Neural cell (in vitro differentiated cells): ENCODE results near the gene HOXC11. TPM values are rescaled to one million over a fixed set of nuclear protein-coding genes. Genes with fewer than 3 reads are reported as not detected.

Source experiments
- H2AFZ ChIP-seq: fragments of 200-600, 300-800 bp; sonication (generic), shearing (Covaris generic); 2 replicates; pipeline ENCODE4 v1.6.0; 2014; ENCODE audit warnings: low read depth, mild to moderate bottlenecking, antibody characterized with exemption, low read length, moderate library complexity
- H3F3A ChIP-seq: fragments of 200-600 bp; shearing (Covaris generic); 2 replicates; pipeline ENCODE4 v1.6.1; 2016; ENCODE audit warnings: mild to moderate bottlenecking, moderate library complexity, mixed read lengths, antibody characterized with exemption, low read length; ENCODE audit not compliant: insufficient read depth, poor library complexity, severe bottlenecking
- H3K27ac ChIP-seq: fragments of 200-600, 300-800 bp; sonication (generic), shearing (Covaris generic); 2 replicates; pipeline ENCODE4 v1.5.1; 2014; ENCODE audit warnings: mild to moderate bottlenecking, low read length, moderate library complexity
- H3K27me3 ChIP-seq: fragments of 300-800, 200-600 bp; sonication (generic), shearing (Covaris generic); 2 replicates; pipeline ENCODE4 v1.6.0; 2014; ENCODE audit warnings: mild to moderate bottlenecking, low read depth, low read length, moderate library complexity; ENCODE audit not compliant: insufficient read depth
- H3K36me3 ChIP-seq: fragments of 300-800, 200-600 bp; sonication (generic), shearing (Covaris generic); 2 replicates; pipeline ENCODE4 v1.5.1; 2014; ENCODE audit warnings: mild to moderate bottlenecking, antibody characterized with exemption, low read length, moderate library complexity; ENCODE audit not compliant: insufficient read depth
- H3K4me2 ChIP-seq: fragments of 300-800, 200-600 bp; sonication (generic), shearing (Covaris generic); 2 replicates; pipeline ENCODE4 v1.6.0; 2014; ENCODE audit warnings: mild to moderate bottlenecking, low read length
- H3K4me3 ChIP-seq: fragments of 300-800, 200-600 bp; sonication (generic), shearing (Covaris generic); 2 replicates; pipeline ENCODE4 v1.5.1; 2014; ENCODE audit warnings: mild to moderate bottlenecking, low read length, moderate library complexity
- H3K79me2 ChIP-seq: fragments of 200-600 bp; shearing (Covaris generic); replicated peaks from 2 replicates; pipeline ENCODE4 v1.6.0; 2014; ENCODE audit warnings: mild to moderate bottlenecking, low read length, moderate library complexity; ENCODE audit not compliant: insufficient read depth
- H3K9ac ChIP-seq: fragments of 300-800, 200-600 bp; sonication (generic), shearing (Covaris generic); 2 replicates; pipeline ENCODE4 v1.6.1; 2016; ENCODE audit warnings: mild to moderate bottlenecking, low read length, mixed read lengths
- H3K9me2 ChIP-seq: fragments of 200-600 bp; shearing (Covaris generic); 2 replicates; pipeline ENCODE4 v1.6.1; 2016; ENCODE audit warnings: mild to moderate bottlenecking, low read length, mixed read lengths; ENCODE audit not compliant: insufficient read depth
- H3K9me3 ChIP-seq: fragments of 200-600, 300-800 bp; sonication (generic), shearing (Covaris generic); 2 replicates; pipeline ENCODE4 v1.6.1; 2016; ENCODE audit warnings: mild to moderate bottlenecking, mixed run types, low read length, moderate library complexity, mixed read lengths
- H4K20me1 ChIP-seq: fragments of 200-600 bp; shearing (Covaris generic); 2 replicates; pipeline ENCODE4 v1.6.1; 2016; ENCODE audit warnings: mild to moderate bottlenecking, mixed run types; ENCODE audit not compliant: insufficient read depth
- CTCF ChIP-seq: fragments of 450-650 bp; IDR thresholded peaks from 2 replicates; pipeline ENCODE4 v1.5.1; 2014; ENCODE audit warnings: antibody characterized with exemption, mild to moderate bottlenecking, moderate library complexity; ENCODE audit not compliant: poor library complexity, severe bottlenecking
- EP300 ChIP-seq: fragments of 450-650 bp; conservative IDR thresholded peaks from 2 replicates; pipeline ENCODE4 v1.6.1; 2014; ENCODE audit warnings: antibody characterized with exemption, mild to moderate bottlenecking, moderate library complexity; ENCODE audit not compliant: poor library complexity, severe bottlenecking
- EZH2 ChIP-seq: fragments of 200-600, 300-800 bp; shearing (Covaris generic), sonication (generic); IDR thresholded peaks from 2 replicates; pipeline ENCODE4 v1.6.1; 2014; ENCODE audit warnings: antibody characterized with exemption, low read length, borderline replicate concordance, mild to moderate bottlenecking; ENCODE audit not compliant: insufficient read depth, poor library complexity, severe bottlenecking
- MXI1 ChIP-seq: fragments of 450-650 bp; conservative IDR thresholded peaks from 2 replicates; pipeline ENCODE4 v1.6.1; 2014; ENCODE audit warnings: antibody characterized with exemption, mild to moderate bottlenecking; ENCODE audit not compliant: poor library complexity, severe bottlenecking
- POLR2AphosphoS5 ChIP-seq: IDR thresholded peaks from 2 replicates; pipeline ENCODE4 v1.6.1; 2012
- RAD21 ChIP-seq: fragments of 450-650 bp; conservative IDR thresholded peaks from 2 replicates; pipeline ENCODE4 v1.6.1; 2014; ENCODE audit warnings: antibody characterized with exemption, mild to moderate bottlenecking, moderate library complexity
- REST ChIP-seq: IDR thresholded peaks from 2 replicates; pipeline ENCODE4 v1.6.1; 2012; ENCODE audit warnings: borderline replicate concordance
- SMC3 ChIP-seq: fragments of 450-650 bp; conservative IDR thresholded peaks from 2 replicates; pipeline ENCODE4 v1.6.1; 2014; ENCODE audit warnings: antibody characterized with exemption, mild to moderate bottlenecking, moderate library complexity; ENCODE audit not compliant: poor library complexity
- TAF1 ChIP-seq: IDR thresholded peaks from 2 replicates; pipeline ENCODE4 v1.6.1; 2012; ENCODE audit warnings: low read depth
- polyA plus RNA-seq: library from polyadenylated mRNA; depleted of rRNA; stranded (reverse); fragments of >200 nt; gene quantifications from 2 replicates; pipeline ENCODE4 v1.2.3, GENCODE V29; 2014

HOXC11 gene
- polyA plus RNA-seq, 1 donor from 2014 or later: not detected

DNA sequence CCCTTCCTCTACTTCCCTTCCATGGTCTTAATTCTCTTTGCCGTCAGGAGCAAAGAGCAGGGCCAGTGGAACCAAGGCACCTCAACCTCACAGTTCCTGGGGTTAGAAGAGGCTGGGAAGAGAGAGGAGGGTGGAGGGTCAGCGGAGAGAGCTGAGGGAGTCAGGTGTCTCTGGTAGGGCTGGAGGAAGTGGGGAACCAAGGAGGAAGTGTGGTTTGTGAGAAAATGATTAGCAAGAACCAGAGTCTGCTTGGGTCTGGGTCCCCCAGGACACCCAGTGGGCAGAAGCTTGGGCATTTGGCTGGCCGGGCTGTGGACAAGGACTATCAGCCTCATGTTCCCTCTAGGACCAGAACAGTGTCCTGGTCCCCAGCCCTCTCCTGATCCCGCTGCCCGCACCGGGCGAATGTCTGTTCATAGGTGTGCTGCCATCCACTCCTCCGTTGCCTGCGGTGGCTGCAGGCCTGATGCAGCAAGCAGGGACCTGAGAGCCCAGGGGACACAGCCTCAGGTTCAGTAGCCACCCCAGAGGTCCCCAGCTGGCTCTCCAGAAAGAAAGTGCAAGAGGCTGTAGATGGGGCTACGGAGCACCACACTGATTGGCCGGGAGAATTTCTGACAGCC, 15.9 kb upstream of the HOXC11 start:
- peaks cover 100% of the 10 kb centered on the region for H3K27me3 ChIP-seq
- no peak overlapping the region for H2AFZ ChIP-seq
- H3K9me3 ChIP-seq: no peaks in the 10 kb centered on the region
- H3K27ac ChIP-seq: no peak overlapping the region
- no peaks in the 10 kb centered on the region for H3K36me3 ChIP-seq
- no peaks in the 10 kb centered on the region for H3F3A ChIP-seq
- H3K9me2 ChIP-seq: no peaks in the 10 kb centered on the region
- no peaks in the 10 kb centered on the region for H3K79me2 ChIP-seq
- H3K4me2 ChIP-seq: no peak overlapping the region
- H3K9ac ChIP-seq: no peak overlapping the region
- no peak overlapping the region for H3K4me3 ChIP-seq
- TF ChIP-seq RAD21 (no peak), EZH2 (no peak), TAF1 (no peak), CTCF (no peak), MXI1 (no peak), EP300 (no peak), POLR2AphosphoS5 (no peak), REST (no peak), SMC3 (no peak)
- H4K20me1 ChIP-seq: no peaks in the 10 kb centered on the region

GRCh38 chr12:53958128-53958527, 14.8 kb upstream of the HOXC11 start:
- H3K9me2 ChIP-seq: no peaks in the 10 kb centered on the region
- no peaks in the 10 kb centered on the region for H3F3A ChIP-seq
- H4K20me1 ChIP-seq: no peaks in the 10 kb centered on the region
- no peak overlapping the region for H3K4me3 ChIP-seq
- H3K4me2 ChIP-seq: no peak overlapping the region
- H3K9ac ChIP-seq: no peak overlapping the region
- TF ChIP-seq EP300 (no peak), MXI1 (no peak), CTCF (no peak), SMC3 (no peak), REST (no peak), EZH2 (no peak), POLR2AphosphoS5 (no peak), TAF1 (no peak), RAD21 (no peak)
- no peaks in the 10 kb centered on the region for H3K36me3 ChIP-seq
- H3K79me2 ChIP-seq: no peaks in the 10 kb centered on the region
- peaks cover 100% of the 10 kb centered on the region for H3K27me3 ChIP-seq
- no peak overlapping the region for H2AFZ ChIP-seq
- H3K9me3 ChIP-seq: no peaks in the 10 kb centered on the region
- H3K27ac ChIP-seq: no peak overlapping the region
